ENCODE measurements around the gene EPB42.
"Not testable (repeated sequence)": the region's sequence is repeated elsewhere in the genome, so short reads cannot be mapped to it uniquely, and the experiment has no call there.

The EPB42 gene

GRCh38 chr15:43210807-43211206 is 10.0 kb downstream of the EPB42 start:
- Histone ChIP-seq H3K27me3 (replicated peaks; ENCODE audit: control insufficient read depth, insufficient read depth, low read length) (peaks cover 65% of the 10 kb centered on the region), H3K9ac (ENCODE audit: low read length) (no peak overlapping the region)

GRCh38 chr15:43210172-43210745 is 10.6 kb downstream of the EPB42 start:
- DNase-seq (ENCODE audit: low read depth), result no peak
- H3K27me3 ChIP-seq (replicated peaks; ENCODE audit: control insufficient read depth, insufficient read depth, low read length), result peaks cover 65% of the 10 kb centered on the region

More at GRCh38 chr15:43210807-43211206, 10.0 kb downstream of the EPB42 start:
- Histone ChIP-seq H3K4me1 (ENCODE audit: control insufficient read depth, insufficient read depth, low read length) (no peaks in the 10 kb centered on the region), H3K4me3 (ENCODE audit: low read length) (no peak overlapping the region), H3K36me3 (ENCODE audit: control insufficient read depth, insufficient read depth, low read length, severe bottlenecking) (no peaks in the 10 kb centered on the region), H3K9me3 (ENCODE audit: control insufficient read depth, low read length) (no peaks in the 10 kb centered on the region)
- no peak for DNase-seq (ENCODE audit: low read depth)

GRCh38 chr15:43209059-43209824 is 11.6 kb downstream of the EPB42 start:
- Histone ChIP-seq H3K27me3 (replicated peaks; ENCODE audit: control insufficient read depth, insufficient read depth, low read length) (peaks cover 65% of the 10 kb centered on the region), H3K4me1 (ENCODE audit: control insufficient read depth, insufficient read depth, low read length) (peaks cover 5% of the 10 kb centered on the region), H3K9ac (ENCODE audit: low read length) (no peak overlapping the region), H3K4me3 (ENCODE audit: low read length) (no peak overlapping the region), H3K9me3 (ENCODE audit: control insufficient read depth, low read length) (no peaks in the 10 kb centered on the region), H3K36me3 (ENCODE audit: control insufficient read depth, insufficient read depth, low read length, severe bottlenecking) (no peaks in the 10 kb centered on the region)
- peak; percentile 23 for DNase-seq (ENCODE audit: low read depth)

More at GRCh38 chr15:43210172-43210745, 10.6 kb downstream of the EPB42 start:
- H3K9me3 ChIP-seq (ENCODE audit: control insufficient read depth, low read length), result no peaks in the 10 kb centered on the region
- no peak overlapping the region for H3K4me3 ChIP-seq (ENCODE audit: low read length)
- no peak overlapping the region for H3K9ac ChIP-seq (ENCODE audit: low read length)
- H3K4me1 ChIP-seq (ENCODE audit: control insufficient read depth, insufficient read depth, low read length), result no peaks in the 10 kb centered on the region
- H3K36me3 ChIP-seq (ENCODE audit: control insufficient read depth, insufficient read depth, low read length, severe bottlenecking), result no peaks in the 10 kb centered on the region

GRCh38 chr15:43208052-43209002 is 12.5 kb downstream of the EPB42 start:
- Histone ChIP-seq H3K4me1 (ENCODE audit: control insufficient read depth, insufficient read depth, low read length) (peaks cover 5% of the 10 kb centered on the region), H3K4me3 (ENCODE audit: low read length) (no peak overlapping the region), H3K9me3 (ENCODE audit: control insufficient read depth, low read length) (no peaks in the 10 kb centered on the region), H3K9ac (ENCODE audit: low read length) (no peak overlapping the region), H3K36me3 (ENCODE audit: control insufficient read depth, insufficient read depth, low read length, severe bottlenecking) (no peaks in the 10 kb centered on the region), H3K27me3 (replicated peaks; ENCODE audit: control insufficient read depth, insufficient read depth, low read length) (peaks cover 55% of the 10 kb centered on the region)
- DNase-seq (ENCODE audit: low read depth), result no peak

- no peaks in the 10 kb centered on the region for H3K36me3 ChIP-seq (ENCODE audit: control insufficient read depth, insufficient read depth, low read length, severe bottlenecking)
- H3K27me3 ChIP-seq (replicated peaks; ENCODE audit: control insufficient read depth, insufficient read depth, low read length), result peaks cover 45% of the 10 kb centered on the region
- no peak overlapping the region for H3K4me3 ChIP-seq (ENCODE audit: low read length)
- DNase-seq (ENCODE audit: low read depth), result no peak
- no peak overlapping the region for H3K9ac ChIP-seq (ENCODE audit: low read length)
- peaks cover 5% of the 10 kb centered on the region for H3K4me1 ChIP-seq (ENCODE audit: control insufficient read depth, insufficient read depth, low read length)
- no peaks in the 10 kb centered on the region for H3K9me3 ChIP-seq (ENCODE audit: control insufficient read depth, low read length)
Observed at GRCh38 chr15:43207024-43207423, 13.8 kb downstream of the EPB42 start.

- Histone ChIP-seq H3K9ac (ENCODE audit: low read length) (no peak overlapping the region), H3K4me1 (ENCODE audit: control insufficient read depth, insufficient read depth, low read length) (peaks cover 5% of the 10 kb centered on the region), H3K9me3 (ENCODE audit: control insufficient read depth, low read length) (no peaks in the 10 kb centered on the region), H3K4me3 (ENCODE audit: low read length) (no peak overlapping the region), H3K27me3 (replicated peaks; ENCODE audit: control insufficient read depth, insufficient read depth, low read length) (peaks cover 45% of the 10 kb centered on the region), H3K36me3 (ENCODE audit: control insufficient read depth, insufficient read depth, low read length, severe bottlenecking) (no peaks in the 10 kb centered on the region)
- DNase-seq (ENCODE audit: low read depth), result no peak
Observed at GRCh38 chr15:43206054-43206453, 14.8 kb downstream of the EPB42 start.

GRCh38 chr15:43204016-43204901 is 16.6 kb downstream of the EPB42 start:
- no peaks in the 10 kb centered on the region for H3K36me3 ChIP-seq (ENCODE audit: control insufficient read depth, insufficient read depth, low read length, severe bottlenecking)
- H3K27me3 ChIP-seq (replicated peaks; ENCODE audit: control insufficient read depth, insufficient read depth, low read length), result peaks cover 28% of the 10 kb centered on the region
- no peaks in the 10 kb centered on the region for H3K9me3 ChIP-seq (ENCODE audit: control insufficient read depth, low read length)
- H3K4me1 ChIP-seq (ENCODE audit: control insufficient read depth, insufficient read depth, low read length), result peaks cover 5% of the 10 kb centered on the region
- no peak overlapping the region for H3K9ac ChIP-seq (ENCODE audit: low read length)
- no peak overlapping the region for H3K4me3 ChIP-seq (ENCODE audit: low read length)
- peak; percentile 73 for DNase-seq (ENCODE audit: low read depth)

- peaks cover 4% of the 10 kb centered on the region for H3K4me1 ChIP-seq (ENCODE audit: control insufficient read depth, insufficient read depth, low read length)
- peaks cover 23% of the 10 kb centered on the region for H3K36me3 ChIP-seq (ENCODE audit: control insufficient read depth, insufficient read depth, low read length, severe bottlenecking)
- H3K9ac ChIP-seq (ENCODE audit: low read length), result no peak overlapping the region
- DNase-seq (ENCODE audit: low read depth), result no peak
- H3K4me3 ChIP-seq (ENCODE audit: low read length), result no peak overlapping the region
- H3K9me3 ChIP-seq (ENCODE audit: control insufficient read depth, low read length), result no peaks in the 10 kb centered on the region
- no peaks in the 10 kb centered on the region for H3K27me3 ChIP-seq (replicated peaks; ENCODE audit: control insufficient read depth, insufficient read depth, low read length)
Observed at GRCh38 chr15:43199945-43200488, 20.8 kb downstream of the EPB42 start.

GRCh38 chr15:43198992-43199391 is 21.8 kb downstream of the EPB42 start:
- no peak overlapping the region for H3K9ac ChIP-seq (ENCODE audit: low read length)
- no peaks in the 10 kb centered on the region for H3K4me1 ChIP-seq (ENCODE audit: control insufficient read depth, insufficient read depth, low read length)
- H3K4me3 ChIP-seq (ENCODE audit: low read length), result no peak overlapping the region
- no peaks in the 10 kb centered on the region for H3K9me3 ChIP-seq (ENCODE audit: control insufficient read depth, low read length)
- H3K27me3 ChIP-seq (replicated peaks; ENCODE audit: control insufficient read depth, insufficient read depth, low read length), result no peaks in the 10 kb centered on the region
- no peak for DNase-seq (ENCODE audit: low read depth)
- H3K36me3 ChIP-seq (ENCODE audit: control insufficient read depth, insufficient read depth, low read length, severe bottlenecking), result peaks cover 33% of the 10 kb centered on the region

- not testable (repeated sequence) for H3K4me1 ChIP-seq (ENCODE audit: control insufficient read depth, insufficient read depth, low read length); H3K27me3 ChIP-seq (replicated peaks; ENCODE audit: control insufficient read depth, insufficient read depth, low read length); H3K9me3 ChIP-seq (ENCODE audit: control insufficient read depth, low read length); H3K9ac ChIP-seq (ENCODE audit: low read length); DNase-seq (ENCODE audit: low read depth); H3K4me3 ChIP-seq (ENCODE audit: low read length)
- H3K36me3 ChIP-seq (ENCODE audit: control insufficient read depth, insufficient read depth, low read length, severe bottlenecking), result peaks cover 38% of the 10 kb centered on the region
Observed at GRCh38 chr15:43198556-43198955, 22.3 kb downstream of the EPB42 start.

Data from adipocyte (in vitro differentiated cells).